Measurements from ENCODE around the gene GSE1.

DNA sequence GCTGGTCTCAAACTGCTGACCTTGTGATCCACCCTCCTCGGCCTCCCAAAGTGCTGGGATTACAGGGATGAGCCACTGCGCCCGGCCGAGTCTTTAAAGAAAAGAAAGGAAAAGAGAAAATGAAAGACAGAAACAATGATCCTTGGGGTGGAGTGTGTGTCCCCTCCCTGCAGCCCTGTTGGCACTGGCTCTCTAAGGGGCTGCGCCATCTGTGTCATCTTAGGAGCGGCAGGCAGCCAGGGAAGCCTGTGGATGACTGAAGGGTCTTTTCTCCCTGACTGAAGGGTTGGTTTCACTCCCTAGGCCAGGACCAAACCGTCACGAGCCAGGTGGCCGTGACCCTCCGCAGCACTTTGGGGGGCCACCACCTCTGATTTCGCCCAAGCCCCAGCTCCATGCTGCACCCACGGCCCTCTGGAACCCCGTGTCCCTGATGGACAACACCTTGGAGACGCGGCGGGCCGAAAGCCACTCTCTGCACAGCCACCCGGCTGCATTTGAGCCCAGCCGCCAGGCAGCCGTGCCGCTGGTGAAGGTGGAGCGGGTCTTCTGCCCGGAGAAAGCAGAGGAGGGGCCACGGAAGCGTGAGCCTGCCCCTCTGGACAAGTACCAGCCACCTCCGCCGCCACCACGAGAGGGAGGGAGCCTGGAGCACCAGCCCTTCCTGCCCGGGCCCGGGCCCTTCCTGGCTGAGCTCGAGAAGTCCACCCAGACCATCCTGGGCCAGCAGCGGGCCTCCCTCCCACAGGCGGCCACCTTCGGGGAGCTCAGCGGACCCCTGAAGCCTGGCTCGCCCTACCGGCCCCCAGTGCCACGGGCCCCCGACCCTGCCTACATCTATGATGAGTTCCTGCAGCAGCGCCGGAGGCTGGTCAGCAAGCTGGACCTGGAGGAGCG lies 48.0 kb downstream of the GSE1 start:
- TF ChIP-seq, protein P1, sequence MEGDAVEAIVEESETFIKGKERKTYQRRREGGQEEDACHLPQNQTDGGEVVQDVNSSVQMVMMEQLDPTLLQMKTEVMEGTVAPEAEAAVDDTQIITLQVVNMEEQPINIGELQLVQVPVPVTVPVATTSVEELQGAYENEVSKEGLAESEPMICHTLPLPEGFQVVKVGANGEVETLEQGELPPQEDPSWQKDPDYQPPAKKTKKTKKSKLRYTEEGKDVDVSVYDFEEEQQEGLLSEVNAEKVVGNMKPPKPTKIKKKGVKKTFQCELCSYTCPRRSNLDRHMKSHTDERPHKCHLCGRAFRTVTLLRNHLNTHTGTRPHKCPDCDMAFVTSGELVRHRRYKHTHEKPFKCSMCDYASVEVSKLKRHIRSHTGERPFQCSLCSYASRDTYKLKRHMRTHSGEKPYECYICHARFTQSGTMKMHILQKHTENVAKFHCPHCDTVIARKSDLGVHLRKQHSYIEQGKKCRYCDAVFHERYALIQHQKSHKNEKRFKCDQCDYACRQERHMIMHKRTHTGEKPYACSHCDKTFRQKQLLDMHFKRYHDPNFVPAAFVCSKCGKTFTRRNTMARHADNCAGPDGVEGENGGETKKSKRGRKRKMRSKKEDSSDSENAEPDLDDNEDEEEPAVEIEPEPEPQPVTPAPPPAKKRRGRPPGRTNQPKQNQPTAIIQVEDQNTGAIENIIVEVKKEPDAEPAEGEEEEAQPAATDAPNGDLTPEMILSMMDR (conservative IDR thresholded peaks at IDR 0.05): no peak
- no peak for TF ChIP-seq ZFX (IDR thresholded peaks at IDR 0.05)

Data from C4-2B (cell line).